Colonic mucosa (tissue), 4 donors: ENCODE measurements around the gene PIGS. TPM values are rescaled to one million over a fixed set of nuclear protein-coding genes. Genes with fewer than 3 reads are reported as not detected.
A peak's percentile ranks its signal among the peaks of the same experiment; 100 is the strongest.

ENCODE experiments used
- DNase-seq: peaks from one replicate; pipeline ENCODE4 v3.0.0-alpha.2; 2020
- H3K27ac ChIP-seq: fragments of 200-600 bp; one replicate; pipeline ENCODE4 v1.8.0; 2021
- H3K27me3 ChIP-seq: fragments of 200-600 bp; one replicate; pipeline ENCODE4 v1.8.0; 2021
- H3K36me3 ChIP-seq: fragments of 200-600 bp; one replicate; pipeline ENCODE4 v1.8.0; 2021
- H3K4me1 ChIP-seq: fragments of 200-600 bp; one replicate; pipeline ENCODE4 v1.8.0; 2021; ENCODE audit warnings: mild to moderate bottlenecking
- H3K4me3 ChIP-seq: fragments of 200-600 bp; one replicate; pipeline ENCODE4 v1.8.0; 2021
- H3K9ac ChIP-seq, 2 donors: one replicate each; pipeline ENCODE4 v1.7.0; 2013; ENCODE audit warnings: control low read depth in 2 of 2, low read depth in 2 of 2, low read length in 2 of 2
- H3K9me3 ChIP-seq: fragments of 200-600 bp; one replicate; pipeline ENCODE4 v1.8.0; 2021
- CTCF ChIP-seq: fragments of 200-600 bp; IDR thresholded peaks from one replicate; pipeline ENCODE4 v1.8.0; 2022; ENCODE audit warnings: antibody characterized with exemption, mild to moderate bottlenecking
- intact Hi-C: fragments of 100-400 bp; cut with DNase I; formaldehyde crosslinking; loops from one replicate; pipeline ENCODE4 v1.14.1; 2022
- total RNA-seq, 2 donors: library from RNA; stranded (reverse); fragmentation: NEBNext Ultra II Directional in 1 of 2; extraction: Animal tissue kit (Norgen Biotek cat#: 25700) in 1 of 2; gene quantifications; one replicate each; pipeline ENCODE4 v1.2.1, GENCODE V29; 2021
- donor health status: healthy.
- donor health status: DM: no; HTN: no; CAD: no.
- donor health status: DM: no; HTN: no; CAD: no.

The PIGS gene
- total RNA-seq, 2 donors from 2014 or later: 71.9 to 82.7 TPM

- TF ChIP-seq CTCF: no peak
- no peak overlapping the region for H3K9ac ChIP-seq
- H3K27me3 ChIP-seq: no peaks in the 10 kb centered on the region
- no peak overlapping the region for H3K4me3 ChIP-seq
- no peaks in the 10 kb centered on the region for H3K4me1 ChIP-seq
- no peak overlapping the region for H3K27ac ChIP-seq
- H3K9me3 ChIP-seq: no peaks in the 10 kb centered on the region
- DNase-seq: no peak
- no peaks in the 10 kb centered on the region for H3K36me3 ChIP-seq
- intact Hi-C loops: loop anchor here (2.0 kb wide), 1 partner anchor 63 kb away; no protein-coding TSS in a partner anchor
Measured at GRCh38 chr17:28549236-28550132, 21.8 kb downstream of the PIGS start.

- DNase-seq: no peak
- H3K36me3 ChIP-seq: no peaks in the 10 kb centered on the region
- no peaks in the 10 kb centered on the region for H3K4me1 ChIP-seq
- no peaks in the 10 kb centered on the region for H3K9me3 ChIP-seq
- TF ChIP-seq CTCF: peak; percentile 29
- no peak overlapping the region for H3K4me3 ChIP-seq
- intact Hi-C loops: loop anchor here (2.0 kb wide), 1 partner anchor 64 kb away; no protein-coding TSS in a partner anchor
- no peaks in the 10 kb centered on the region for H3K27me3 ChIP-seq
- H3K27ac ChIP-seq: no peak overlapping the region
- H3K9ac ChIP-seq: no peak overlapping the region
Measured at GRCh38 chr17:28548417-28549130, 22.8 kb downstream of the PIGS start.

- DNase-seq: peak; percentile 91
- peak overlapping the region in 1 of 2 donors; percentile 17 for H3K9ac ChIP-seq
- H3K4me3 ChIP-seq: no peak overlapping the region
- H3K36me3 ChIP-seq: no peaks in the 10 kb centered on the region
- H3K27me3 ChIP-seq: no peaks in the 10 kb centered on the region
- intact Hi-C loops: loop anchor here (2.0 kb wide), 1 partner anchor 65 kb away; no protein-coding TSS in a partner anchor
- no peaks in the 10 kb centered on the region for H3K9me3 ChIP-seq
- TF ChIP-seq CTCF: peak; percentile 97
- no peaks in the 10 kb centered on the region for H3K4me1 ChIP-seq
- peak overlapping the region; percentile 44 for H3K27ac ChIP-seq
Measured at GRCh38 chr17:28547623-28548416, 23.5 kb downstream of the PIGS start.

GRCh38 chr17:28547096-28547622 is 24.2 kb downstream of the PIGS start:
- intact Hi-C loops: no loop called here
- no peak overlapping the region for H3K27ac ChIP-seq
- no peaks in the 10 kb centered on the region for H3K27me3 ChIP-seq

More at GRCh38 chr17:28547096-28547622, 24.2 kb downstream of the PIGS start:
- DNase-seq: no peak
- Histone ChIP-seq H3K4me3 (no peak overlapping the region), H3K9me3 (no peaks in the 10 kb centered on the region), H3K9ac (no peak overlapping the region), H3K4me1 (no peaks in the 10 kb centered on the region), H3K36me3 (no peaks in the 10 kb centered on the region)
- TF ChIP-seq CTCF: no peak
